DMS 273 (cell line): ENCODE results near the gene GDAP2.
"Not testable (repeated sequence)": the region's sequence is repeated elsewhere in the genome, so short reads cannot be mapped to it uniquely, and the experiment has no call there.

Source experiments
- DNase-seq: peaks from one replicate; lab custom pipeline; 2025; ENCODE audit not compliant: unreplicated experiment; lab: John Stamatoyannopoulos, UW

The GDAP2 gene

GRCh38 chr1:117929343-117930172 is at the start of gene GDAP2, which contains the start of gene WDR3:
TSS of gene GDAP2 (minus strand) at chr1:117929621. CDS start at chr1:117920357, 9,264 bp downstream.
TSS of gene WDR3 (plus strand) at chr1:117929739. CDS start at chr1:117933320, 3,581 bp downstream.
- peak; percentile 99 for DNase-seq

GRCh38 chr1:117976381-117976780 is 47.0 kb upstream of the GDAP2 start:
- DNase-seq = no peak

- DNase-seq = no peak
These were observed 42.4 kb upstream of the GDAP2 start for GRCh38 chr1:117971777-117972176.

GRCh38 chr1:117970252-117970651 is 40.8 kb upstream of the GDAP2 start:
- DNase-seq = no peak

- peak; percentile 92 for DNase-seq
These were observed 38.5 kb upstream of the GDAP2 start for GRCh38 chr1:117967881-117968280.

- peak; percentile 83 for DNase-seq
These were observed 38.1 kb upstream of the GDAP2 start for GRCh38 chr1:117967477-117967876.

GRCh38 chr1:117964290-117965038 is 35.0 kb upstream of the GDAP2 start:
- DNase-seq = no peak

- no peak for DNase-seq
These were observed 29.9 kb upstream of the GDAP2 start for GRCh38 chr1:117959364-117959763.

- DNase-seq = no peak
These were observed 23.0 kb upstream of the GDAP2 start for GRCh38 chr1:117952386-117952785.

GRCh38 chr1:117942293-117942692 is 12.9 kb upstream of the GDAP2 start:
- DNase-seq = no peak

- DNase-seq = no peak
These were observed 4.3 kb upstream of the GDAP2 start for GRCh38 chr1:117933769-117934168.

GRCh38 chr1:117932576-117932975 is 3.2 kb upstream of the GDAP2 start:
- no peak for DNase-seq

GRCh38 chr1:117930484-117930883 is 1.1 kb upstream of the GDAP2 start:
- peak; percentile 19 for DNase-seq

- DNase-seq = no peak
These were observed 689 bp upstream of the GDAP2 start for GRCh38 chr1:117930173-117930447.

- DNase-seq = peak; percentile 72
These were observed 509 bp downstream of the GDAP2 start for GRCh38 chr1:117928881-117929342.

- no peak for DNase-seq
These were observed 3.4 kb downstream of the GDAP2 start for GRCh38 chr1:117925981-117926380.

- not testable (repeated sequence) for DNase-seq
These were observed 6.7 kb downstream of the GDAP2 start for GRCh38 chr1:117922717-117923116.

GRCh38 chr1:117921991-117922390 is 7.4 kb downstream of the GDAP2 start:
- DNase-seq = no peak

- DNase-seq = no peak
These were observed 10.0 kb downstream of the GDAP2 start for GRCh38 chr1:117919376-117919775.

- no peak for DNase-seq
These were observed 18.4 kb downstream of the GDAP2 start for GRCh38 chr1:117911051-117911450.

GRCh38 chr1:117905019-117905418 is 24.4 kb downstream of the GDAP2 start:
- no peak for DNase-seq

GRCh38 chr1:117904485-117904884 is 24.9 kb downstream of the GDAP2 start:
- DNase-seq = no peak
